WTC11 (cell line): Measurements from ENCODE around the gene KCNB1.

Experiments used
- KAT7 ChIP-seq: sonication (generic); formaldehyde crosslinking; IDR thresholded peaks from 2 replicates; pipeline ENCODE4 v1.8.1; 2023; ENCODE audit warnings: missing genetic modification reagents, mild to moderate bottlenecking, borderline replicate concordance
- MYBL2 ChIP-seq: sonication (generic); formaldehyde crosslinking; IDR thresholded peaks from 2 replicates; pipeline ENCODE4 v1.8.1; 2023; ENCODE audit warnings: mild to moderate bottlenecking, moderate library complexity, missing genetic modification reagents
- TF ChIP-seq, protein P1 (sequence below): fragments of 200-600 bp; IDR thresholded peaks from 2 replicates; pipeline ENCODE4 v1.8.0; 2022; ENCODE audit warnings: antibody characterized with exemption
- TF ChIP-seq, protein P2 (sequence below): sonication (generic); formaldehyde crosslinking; IDR thresholded peaks from 2 replicates; pipeline ENCODE4 v1.8.1; 2023; ENCODE audit warnings: mild to moderate bottlenecking, missing genetic modification reagents

DNA sequence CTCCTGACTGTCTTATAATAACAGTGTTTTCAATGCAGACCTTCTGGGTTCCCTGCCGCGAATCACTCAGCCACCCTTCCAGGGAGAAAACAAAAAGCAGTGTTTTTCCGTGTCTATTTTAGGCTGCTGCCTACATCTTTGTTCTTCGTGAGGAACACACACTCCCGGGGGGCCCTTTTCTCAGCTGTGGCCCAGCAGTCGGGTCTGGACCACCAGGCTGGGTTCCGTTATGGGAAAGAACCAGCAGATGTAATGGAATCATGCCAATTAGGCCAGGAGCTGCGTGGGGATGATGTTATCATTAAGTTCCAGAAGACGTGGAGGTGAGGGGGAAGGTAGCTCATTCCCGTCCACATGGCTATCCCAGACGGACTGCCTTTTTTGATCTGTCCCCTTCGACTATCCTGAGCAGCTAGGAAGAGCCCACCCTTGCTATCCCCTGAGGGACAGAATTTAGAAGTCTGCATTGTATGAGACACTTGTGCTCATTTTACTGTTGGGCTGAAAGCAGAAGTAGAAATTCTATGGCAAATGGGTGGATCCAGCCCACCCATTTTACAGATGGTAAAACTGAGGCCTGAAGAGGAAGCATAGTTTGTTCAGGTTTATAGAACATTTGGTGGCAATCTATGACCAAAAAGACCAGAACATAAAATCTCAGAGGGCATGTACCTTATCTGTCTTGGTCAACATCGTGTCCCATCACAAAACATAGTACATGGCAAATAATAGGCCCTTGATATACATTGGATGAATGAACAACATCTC is 54.5 kb downstream of the KCNB1 start:
- TF ChIP-seq KAT7 (no peak), MYBL2 (CRISPR knock-in tag) (no peak)
- TF ChIP-seq, protein P1, sequence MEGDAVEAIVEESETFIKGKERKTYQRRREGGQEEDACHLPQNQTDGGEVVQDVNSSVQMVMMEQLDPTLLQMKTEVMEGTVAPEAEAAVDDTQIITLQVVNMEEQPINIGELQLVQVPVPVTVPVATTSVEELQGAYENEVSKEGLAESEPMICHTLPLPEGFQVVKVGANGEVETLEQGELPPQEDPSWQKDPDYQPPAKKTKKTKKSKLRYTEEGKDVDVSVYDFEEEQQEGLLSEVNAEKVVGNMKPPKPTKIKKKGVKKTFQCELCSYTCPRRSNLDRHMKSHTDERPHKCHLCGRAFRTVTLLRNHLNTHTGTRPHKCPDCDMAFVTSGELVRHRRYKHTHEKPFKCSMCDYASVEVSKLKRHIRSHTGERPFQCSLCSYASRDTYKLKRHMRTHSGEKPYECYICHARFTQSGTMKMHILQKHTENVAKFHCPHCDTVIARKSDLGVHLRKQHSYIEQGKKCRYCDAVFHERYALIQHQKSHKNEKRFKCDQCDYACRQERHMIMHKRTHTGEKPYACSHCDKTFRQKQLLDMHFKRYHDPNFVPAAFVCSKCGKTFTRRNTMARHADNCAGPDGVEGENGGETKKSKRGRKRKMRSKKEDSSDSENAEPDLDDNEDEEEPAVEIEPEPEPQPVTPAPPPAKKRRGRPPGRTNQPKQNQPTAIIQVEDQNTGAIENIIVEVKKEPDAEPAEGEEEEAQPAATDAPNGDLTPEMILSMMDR = no peak
- TF ChIP-seq, protein P2, sequence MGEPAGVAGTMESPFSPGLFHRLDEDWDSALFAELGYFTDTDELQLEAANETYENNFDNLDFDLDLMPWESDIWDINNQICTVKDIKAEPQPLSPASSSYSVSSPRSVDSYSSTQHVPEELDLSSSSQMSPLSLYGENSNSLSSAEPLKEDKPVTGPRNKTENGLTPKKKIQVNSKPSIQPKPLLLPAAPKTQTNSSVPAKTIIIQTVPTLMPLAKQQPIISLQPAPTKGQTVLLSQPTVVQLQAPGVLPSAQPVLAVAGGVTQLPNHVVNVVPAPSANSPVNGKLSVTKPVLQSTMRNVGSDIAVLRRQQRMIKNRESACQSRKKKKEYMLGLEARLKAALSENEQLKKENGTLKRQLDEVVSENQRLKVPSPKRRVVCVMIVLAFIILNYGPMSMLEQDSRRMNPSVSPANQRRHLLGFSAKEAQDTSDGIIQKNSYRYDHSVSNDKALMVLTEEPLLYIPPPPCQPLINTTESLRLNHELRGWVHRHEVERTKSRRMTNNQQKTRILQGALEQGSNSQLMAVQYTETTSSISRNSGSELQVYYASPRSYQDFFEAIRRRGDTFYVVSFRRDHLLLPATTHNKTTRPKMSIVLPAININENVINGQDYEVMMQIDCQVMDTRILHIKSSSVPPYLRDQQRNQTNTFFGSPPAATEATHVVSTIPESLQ (CRISPR knock-in tag) = no peak
